GM12891 (cell line): ENCODE data around the gene TMEM11.

ENCODE experiments used
- DNase-seq: peaks from one replicate; pipeline ENCODE4 v3.0.0; 2011; ENCODE audit warnings: low spot score; ENCODE audit not compliant: insufficient read length
- FAIRE-seq: peaks from 2 replicates; lab custom pipeline; 2011; peaks lifted over from hg19 to GRCh38; lab: Jason Lieb, UNC
- PAX5 ChIP-seq: IDR thresholded peaks from 2 replicates; pipeline ENCODE4 v1.6.1; 2011; ENCODE audit warnings: low read length, moderate library complexity, mild to moderate bottlenecking; ENCODE audit not compliant: insufficient read depth, severe bottlenecking
- POLR2A ChIP-seq: IDR thresholded peaks from 2 replicates; pipeline ENCODE4 v1.6.1; 2011; ENCODE audit warnings: low read depth, low read length, control low read depth
- POLR2AphosphoS5 ChIP-seq: IDR thresholded peaks from 2 replicates; pipeline ENCODE4 v1.6.1; 2011; ENCODE audit warnings: low read depth, low read length, control low read depth
- POU2F2 ChIP-seq: IDR thresholded peaks from 2 replicates; pipeline ENCODE4 v1.6.1; 2011; ENCODE audit warnings: low read depth, mild to moderate bottlenecking, control low read depth, low read length, moderate library complexity
- SPI1 ChIP-seq: IDR thresholded peaks from 2 replicates; pipeline ENCODE4 v1.6.1; 2011; ENCODE audit warnings: low read depth, low read length, control low read depth
- TAF1 ChIP-seq: IDR thresholded peaks from 2 replicates; pipeline ENCODE4 v1.6.1; 2011; ENCODE audit warnings: low read depth, low read length, control low read depth

Gene TMEM11

DNA sequence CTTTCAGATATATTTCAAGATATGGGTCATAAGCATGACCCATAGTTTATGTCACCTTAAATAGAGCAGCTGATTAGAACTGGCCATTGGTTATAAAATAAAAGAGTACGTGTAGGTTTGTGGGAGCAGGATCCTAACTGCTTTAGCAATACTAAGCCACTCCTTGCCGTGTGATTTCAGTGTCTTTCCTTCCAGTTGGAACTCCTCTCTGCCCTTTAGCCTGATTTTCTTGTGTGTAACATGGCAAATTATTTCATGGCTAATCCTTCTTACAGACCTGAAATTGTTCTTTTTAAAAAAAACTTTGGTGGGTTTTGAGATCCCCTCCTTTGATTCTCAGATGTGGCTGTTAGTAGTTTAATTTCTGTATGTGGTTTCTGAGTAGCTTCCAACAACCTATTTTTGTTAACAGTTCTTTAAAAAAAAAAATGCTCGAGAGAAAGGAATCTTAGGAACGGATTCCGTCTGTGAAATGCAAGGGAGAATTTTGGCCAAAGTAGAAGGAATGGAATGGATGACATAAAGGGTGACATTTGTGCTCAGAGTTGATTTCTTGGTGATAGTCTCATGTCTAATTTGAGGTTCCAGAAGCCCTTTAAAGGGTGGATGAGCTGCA, 47.3 kb downstream of the TMEM11 start:
- FAIRE-seq (no peak), DNase-seq (no peak)
- TF ChIP-seq POLR2AphosphoS5: no peak
- no peak for TF ChIP-seq SPI1
- no peak for TF ChIP-seq TAF1
- TF ChIP-seq POU2F2: no peak
- TF ChIP-seq POLR2A: no peak
- no peak for TF ChIP-seq PAX5

GRCh38 chr17:21165922-21166594, 47.9 kb downstream of the TMEM11 start:
- DNase-seq (no peak), FAIRE-seq (no peak)
- TF ChIP-seq SPI1: no peak
- TF ChIP-seq TAF1: no peak
- TF ChIP-seq PAX5: no peak
- TF ChIP-seq POLR2AphosphoS5: no peak
- TF ChIP-seq POLR2A: no peak
- TF ChIP-seq POU2F2: no peak

DNA sequence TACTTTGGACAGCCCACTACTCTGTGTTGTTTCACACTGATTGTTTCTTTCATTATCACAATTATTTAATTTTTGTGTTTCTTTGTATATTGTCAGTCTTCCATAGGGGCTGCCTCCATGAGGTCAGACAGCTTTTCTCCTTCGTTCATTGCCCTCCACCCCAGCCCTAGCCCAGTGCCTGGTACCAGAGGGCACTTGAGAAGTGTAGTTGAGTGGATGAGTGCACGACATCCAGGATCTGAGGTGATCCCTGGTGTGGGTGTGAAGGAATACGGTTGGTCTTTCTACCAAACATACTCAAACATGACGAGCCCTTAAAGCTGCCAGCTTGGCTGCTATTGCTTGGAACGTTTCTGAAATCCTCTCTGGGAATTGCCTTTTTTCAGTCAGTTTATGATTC, 49.3 kb downstream of the TMEM11 start:
- DNase-seq (no peak), FAIRE-seq (no peak)

GRCh38 chr17:21164216-21164615, 49.7 kb downstream of the TMEM11 start:
- TF ChIP-seq SPI1 (no peak), POLR2A (no peak), POLR2AphosphoS5 (no peak), POU2F2 (no peak), PAX5 (no peak), TAF1 (no peak)
- FAIRE-seq: no peak
- DNase-seq: no peak

More for the DNA sequence above, 49.3 kb downstream of the TMEM11 start:
- no peak for TF ChIP-seq POLR2A
- TF ChIP-seq SPI1: no peak
- TF ChIP-seq POLR2AphosphoS5: no peak
- TF ChIP-seq POU2F2: no peak
- TF ChIP-seq PAX5: no peak

DNA sequence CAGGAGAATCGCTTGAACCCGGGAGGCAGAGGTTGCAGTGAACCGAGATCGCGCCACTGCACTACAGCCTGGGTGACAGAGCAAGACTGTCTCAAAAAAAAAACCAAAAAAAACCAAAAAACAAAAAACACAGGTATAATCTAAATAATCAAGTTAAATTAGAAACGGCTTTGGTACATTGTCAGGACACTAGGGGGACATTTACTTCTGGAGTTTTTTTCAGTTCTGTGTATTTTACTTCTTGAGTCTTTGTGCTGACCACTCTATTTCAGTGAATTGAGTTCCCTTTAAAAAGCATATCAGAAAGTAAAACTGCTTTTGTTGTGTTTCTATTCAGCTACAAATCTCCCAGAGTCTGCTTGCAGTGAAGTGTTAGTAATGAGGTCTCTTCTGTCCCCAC, 50.9 kb downstream of the TMEM11 start:
- TF ChIP-seq TAF1: no peak
- TF ChIP-seq POU2F2: no peak
- no peak for FAIRE-seq
- no peak for DNase-seq

- no peak for DNase-seq
- TF ChIP-seq POLR2A (no peak), SPI1 (no peak), POU2F2 (no peak), PAX5 (no peak), TAF1 (no peak), POLR2AphosphoS5 (no peak)
- FAIRE-seq: no peak
These were observed 51.6 kb downstream of the TMEM11 start for GRCh38 chr17:21162394-21162775.

GRCh38 chr17:21161498-21162393, 52.2 kb downstream of the TMEM11 start:
- no peak for DNase-seq
- TF ChIP-seq TAF1: no peak
- TF ChIP-seq POLR2A: no peak
- no peak for TF ChIP-seq POU2F2
- no peak for TF ChIP-seq SPI1
- TF ChIP-seq POLR2AphosphoS5: no peak
- TF ChIP-seq PAX5: no peak
- FAIRE-seq: no peak

- FAIRE-seq: no peak
- DNase-seq: no peak
- TF ChIP-seq TAF1 (no peak), POU2F2 (no peak)
These were observed 53.6 kb downstream of the TMEM11 start for GRCh38 chr17:21160401-21160800.

DNA sequence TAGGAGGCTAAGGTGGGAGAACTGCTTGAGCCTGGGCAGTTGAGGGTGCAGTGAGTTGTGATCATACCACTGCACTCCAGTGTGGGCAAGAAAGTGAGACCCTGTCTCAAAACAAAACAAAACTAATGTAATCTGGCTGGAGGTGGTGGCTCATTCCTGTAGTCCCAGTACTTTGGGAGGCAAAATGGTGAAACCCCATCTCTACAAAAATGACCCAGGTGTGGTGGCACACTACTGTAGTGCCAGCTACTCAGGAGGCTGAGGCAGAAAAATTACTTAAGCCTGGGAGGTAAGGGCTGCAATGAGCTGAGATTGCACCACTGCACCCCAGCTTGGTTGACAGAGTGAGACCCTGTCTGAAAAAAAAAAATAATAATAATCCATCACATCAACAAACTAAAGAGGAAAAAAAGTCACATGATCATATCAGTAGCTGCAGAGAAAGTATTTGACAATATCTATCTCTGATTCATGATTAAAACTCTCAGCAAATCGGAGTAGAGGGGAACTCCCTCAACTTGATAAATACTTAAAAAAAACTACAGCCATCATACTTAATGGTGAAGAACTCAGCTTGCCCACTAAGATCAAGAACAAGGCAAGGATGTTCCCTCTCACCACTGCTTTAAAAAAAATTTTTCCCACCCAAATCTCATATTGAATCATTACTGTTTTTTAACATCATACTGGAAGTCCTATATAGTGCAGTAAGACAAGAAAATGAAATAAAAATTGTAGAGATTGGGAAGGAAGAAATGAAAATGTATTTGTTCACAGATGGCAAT, 56.2 kb downstream of the TMEM11 start:
- no peak for TF ChIP-seq TAF1
- no peak for TF ChIP-seq POLR2AphosphoS5
- TF ChIP-seq SPI1: no peak
- TF ChIP-seq POLR2A: no peak
- no peak for TF ChIP-seq PAX5
- TF ChIP-seq POU2F2: no peak
- DNase-seq: no peak
- no peak for FAIRE-seq
